ENCODE measurements around the gene IGF2BP2. TPM values are rescaled to one million over a fixed set of nuclear protein-coding genes. Genes with fewer than 3 reads are reported as not detected.

The IGF2BP2 gene
- total RNA-seq, 1 donor from 2014 or later, result 19.0 TPM

GRCh38 chr3:185737020-185737419 lies 87.8 kb downstream of the IGF2BP2 start:
- DNase-seq (ENCODE audit: low read depth in 2 of 2), result peak; percentile 49 to 62

GRCh38 chr3:185734725-185735096 lies 90.1 kb downstream of the IGF2BP2 start:
- no peak for DNase-seq (ENCODE audit: low read depth in 2 of 2)

- peak; percentile 75 to 90 for DNase-seq (ENCODE audit: low read depth in 2 of 2)
Observed at GRCh38 chr3:185733980-185734724, 90.7 kb downstream of the IGF2BP2 start.

- peak; percentile 94 to 98 for DNase-seq (ENCODE audit: low read depth in 2 of 2)
Observed at GRCh38 chr3:185732782-185733181, 92.1 kb downstream of the IGF2BP2 start.

GRCh38 chr3:185730550-185730949 lies 94.3 kb downstream of the IGF2BP2 start:
- no peak for DNase-seq (ENCODE audit: low read depth in 2 of 2)

GRCh38 chr3:185729337-185730055 lies 95.3 kb downstream of the IGF2BP2 start:
- DNase-seq (ENCODE audit: low read depth in 2 of 2), result peak; percentile 90 to 92

GRCh38 chr3:185728630-185729336 lies 96.1 kb downstream of the IGF2BP2 start:
- DNase-seq (ENCODE audit: low read depth in 2 of 2), result peak in 1 of 2 donors; percentile 78

- peak in 1 of 2 donors; percentile 48 for DNase-seq (ENCODE audit: low read depth in 2 of 2)
Observed at GRCh38 chr3:185727873-185728272, 97.0 kb downstream of the IGF2BP2 start.

GRCh38 chr3:185726254-185726967 lies 98.4 kb downstream of the IGF2BP2 start:
- no peak for DNase-seq (ENCODE audit: low read depth in 2 of 2)

GRCh38 chr3:185724761-185725160 lies 100.1 kb downstream of the IGF2BP2 start:
- no peak for DNase-seq (ENCODE audit: low read depth in 2 of 2)

GRCh38 chr3:185724251-185724650 lies 100.6 kb downstream of the IGF2BP2 start:
- DNase-seq (ENCODE audit: low read depth in 2 of 2), result no peak

- no peak for DNase-seq (ENCODE audit: low read depth in 2 of 2)
Observed at GRCh38 chr3:185722881-185723280, 102.0 kb downstream of the IGF2BP2 start.

GRCh38 chr3:185721970-185722369 lies 102.9 kb downstream of the IGF2BP2 start:
- DNase-seq (ENCODE audit: low read depth in 2 of 2), result no peak

- DNase-seq (ENCODE audit: low read depth in 2 of 2), result peak; percentile 72 to 91
Observed at GRCh38 chr3:185720326-185720725, 104.5 kb downstream of the IGF2BP2 start.

GRCh38 chr3:185718736-185719593 lies 105.9 kb downstream of the IGF2BP2 start:
- no peak for DNase-seq (ENCODE audit: low read depth in 2 of 2)

GRCh38 chr3:185717627-185718402 lies 107.0 kb downstream of the IGF2BP2 start:
- no peak for DNase-seq (ENCODE audit: low read depth in 2 of 2)

- peak in 1 of 2 donors; percentile 67 for DNase-seq (ENCODE audit: low read depth in 2 of 2)
Observed at GRCh38 chr3:185717121-185717520, 107.7 kb downstream of the IGF2BP2 start.

- peak; percentile 70 to 91 for DNase-seq (ENCODE audit: low read depth in 2 of 2)
Observed at GRCh38 chr3:185716436-185717108, 108.3 kb downstream of the IGF2BP2 start.

- DNase-seq (ENCODE audit: low read depth in 2 of 2), result peak in 1 of 2 donors; percentile 37
Observed at GRCh38 chr3:185715091-185715490, 109.8 kb downstream of the IGF2BP2 start.

Measured in lung microvascular endothelial cell (primary cell).